Measurements from ENCODE around the gene SYNE4. TPM values are rescaled to one million over a fixed set of nuclear protein-coding genes. Genes with fewer than 3 reads are reported as not detected.
A peak's percentile ranks its signal among the peaks of the same experiment; 100 is the strongest.

The SYNE4 gene
- total RNA-seq, 1 donor = not detected

DNA sequence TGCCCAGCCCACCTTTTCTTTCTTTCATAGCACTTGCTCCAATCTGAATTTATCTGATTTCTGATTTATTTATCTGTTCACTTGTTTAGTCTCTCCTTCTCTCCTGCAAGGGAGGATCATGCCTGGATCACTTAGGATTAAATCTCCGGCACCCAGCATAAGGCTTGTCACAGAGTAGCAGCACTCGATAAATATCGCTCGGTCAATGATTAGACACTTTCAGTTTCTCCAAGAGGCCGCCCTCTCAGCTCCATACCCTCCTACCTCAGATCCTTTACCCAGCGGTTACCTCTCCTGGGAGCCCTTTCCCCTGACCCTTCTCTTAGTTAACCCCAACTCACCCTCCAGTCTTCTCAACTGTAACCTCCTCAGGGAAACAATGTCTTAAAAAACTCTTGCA, 22.7 kb upstream of the SYNE4 start:
- no peak for DNase-seq (ENCODE audit: low read depth)
- no peak overlapping the region for H3K4me3 ChIP-seq (ENCODE audit: low read depth, low read length)
- TF ChIP-seq, protein P1, sequence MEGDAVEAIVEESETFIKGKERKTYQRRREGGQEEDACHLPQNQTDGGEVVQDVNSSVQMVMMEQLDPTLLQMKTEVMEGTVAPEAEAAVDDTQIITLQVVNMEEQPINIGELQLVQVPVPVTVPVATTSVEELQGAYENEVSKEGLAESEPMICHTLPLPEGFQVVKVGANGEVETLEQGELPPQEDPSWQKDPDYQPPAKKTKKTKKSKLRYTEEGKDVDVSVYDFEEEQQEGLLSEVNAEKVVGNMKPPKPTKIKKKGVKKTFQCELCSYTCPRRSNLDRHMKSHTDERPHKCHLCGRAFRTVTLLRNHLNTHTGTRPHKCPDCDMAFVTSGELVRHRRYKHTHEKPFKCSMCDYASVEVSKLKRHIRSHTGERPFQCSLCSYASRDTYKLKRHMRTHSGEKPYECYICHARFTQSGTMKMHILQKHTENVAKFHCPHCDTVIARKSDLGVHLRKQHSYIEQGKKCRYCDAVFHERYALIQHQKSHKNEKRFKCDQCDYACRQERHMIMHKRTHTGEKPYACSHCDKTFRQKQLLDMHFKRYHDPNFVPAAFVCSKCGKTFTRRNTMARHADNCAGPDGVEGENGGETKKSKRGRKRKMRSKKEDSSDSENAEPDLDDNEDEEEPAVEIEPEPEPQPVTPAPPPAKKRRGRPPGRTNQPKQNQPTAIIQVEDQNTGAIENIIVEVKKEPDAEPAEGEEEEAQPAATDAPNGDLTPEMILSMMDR (IDR thresholded peaks at IDR 0.05; ENCODE audit: insufficient read depth, low read length) = no peak

DNA sequence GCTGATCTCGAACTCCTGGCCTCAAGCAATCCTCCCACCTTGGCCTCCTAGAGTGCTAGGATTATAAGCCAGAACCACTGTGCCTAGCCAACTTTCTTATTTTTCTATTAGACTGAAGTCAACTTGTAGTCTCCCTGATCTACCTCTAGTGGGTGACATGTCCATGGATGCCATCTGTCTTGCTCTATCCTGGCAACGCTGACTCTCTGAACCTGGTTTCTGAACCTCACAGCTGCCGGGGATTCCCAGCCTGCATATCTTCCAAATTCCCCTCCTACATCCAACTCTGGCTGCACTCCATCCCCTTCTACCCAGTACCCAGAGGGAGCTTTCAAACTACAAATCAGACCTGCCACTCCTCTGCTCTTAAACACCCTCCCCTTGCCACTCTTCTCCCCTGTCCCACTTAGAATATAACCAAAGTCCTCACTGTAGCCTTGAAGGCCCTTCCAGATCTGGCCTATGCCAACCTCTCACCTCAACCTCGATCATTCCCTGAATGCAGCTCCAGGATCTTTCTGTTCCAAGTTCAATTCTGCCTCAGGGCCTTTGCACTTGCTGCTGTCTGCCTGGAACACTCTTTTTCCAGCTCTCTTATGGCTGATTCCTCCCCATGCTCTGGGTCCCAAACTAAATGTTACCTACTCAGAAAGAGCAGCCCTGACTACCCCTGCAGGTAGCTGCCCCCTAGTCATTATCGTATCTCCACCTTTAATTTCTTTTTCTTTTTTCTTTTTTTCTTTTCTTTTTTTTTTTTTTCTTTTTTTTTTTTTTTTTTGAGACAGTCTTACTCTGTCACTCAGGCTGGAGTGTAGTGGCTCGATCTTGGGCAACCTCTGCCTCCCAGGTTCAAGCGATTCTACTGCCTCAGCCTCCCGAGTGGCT, 21.9 kb upstream of the SYNE4 start:
- no peak overlapping the region for H3K4me3 ChIP-seq (ENCODE audit: low read depth, low read length)
- peak; percentile 37 for DNase-seq (ENCODE audit: low read depth)
- TF ChIP-seq, protein P1 (IDR thresholded peaks at IDR 0.05; ENCODE audit: insufficient read depth, low read length) = no peak

DNA sequence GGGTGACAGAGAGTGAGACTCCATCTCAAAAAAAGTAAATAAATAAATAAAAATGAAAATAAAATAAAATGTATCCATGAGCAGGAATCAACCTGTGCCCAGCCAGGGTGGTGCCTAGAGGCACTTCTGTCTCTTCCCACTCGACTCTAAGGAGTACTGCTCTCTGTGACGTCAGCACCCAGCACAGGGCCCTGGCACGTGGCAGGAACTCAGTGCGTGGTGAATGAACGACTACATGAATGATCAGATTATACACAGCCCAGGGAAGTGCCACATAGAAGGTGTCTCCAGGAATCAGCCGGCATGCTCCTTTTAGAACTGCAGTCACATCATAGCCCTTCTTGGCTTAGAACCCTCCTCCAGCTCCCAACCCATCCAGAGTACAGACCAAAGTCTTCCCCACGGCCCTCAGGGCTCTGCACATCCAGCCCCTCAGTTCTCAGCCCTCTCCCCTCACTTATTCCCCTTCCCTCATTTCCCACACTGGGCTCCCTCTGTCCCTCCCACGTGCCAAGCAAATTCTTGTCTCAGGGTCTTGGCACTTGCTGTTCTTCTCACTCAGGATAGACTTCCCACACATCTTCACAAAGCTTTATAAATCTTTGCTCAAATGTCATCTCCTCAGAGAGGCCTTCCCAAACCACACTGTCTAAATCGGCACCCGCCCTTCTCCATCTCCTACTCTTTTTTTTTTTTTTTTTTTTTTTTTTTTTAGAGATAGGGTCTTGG, 19.9 kb upstream of the SYNE4 start:
- DNase-seq (ENCODE audit: low read depth) = no peak
- TF ChIP-seq, protein P1 (IDR thresholded peaks at IDR 0.05; ENCODE audit: insufficient read depth, low read length) = no peak
- H3K4me3 ChIP-seq (ENCODE audit: low read depth, low read length) = no peak overlapping the region

DNA sequence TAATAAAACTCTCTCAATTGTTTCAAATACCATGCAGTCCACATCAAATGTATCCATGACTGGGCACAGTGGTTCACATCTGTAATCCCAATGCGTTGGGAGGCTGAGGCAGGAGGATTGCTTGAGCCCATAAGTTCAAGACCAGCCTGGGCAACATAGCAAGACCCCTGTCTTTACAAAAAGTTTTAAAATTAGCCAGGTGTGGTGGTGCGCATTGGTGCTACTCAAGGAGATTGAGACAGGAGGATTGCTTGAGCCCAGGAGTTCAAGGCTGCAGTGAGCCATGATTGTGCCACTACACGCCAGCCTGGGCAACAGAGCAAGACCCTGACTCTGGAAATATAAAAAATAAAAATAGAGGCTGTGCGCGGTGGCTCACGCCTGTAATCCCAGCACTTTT, 19.1 kb upstream of the SYNE4 start:
- TF ChIP-seq, protein P1 (IDR thresholded peaks at IDR 0.05; ENCODE audit: insufficient read depth, low read length) = no peak
- DNase-seq (ENCODE audit: low read depth) = no peak
- H3K4me3 ChIP-seq (ENCODE audit: low read depth, low read length) = no peak overlapping the region

DNA sequence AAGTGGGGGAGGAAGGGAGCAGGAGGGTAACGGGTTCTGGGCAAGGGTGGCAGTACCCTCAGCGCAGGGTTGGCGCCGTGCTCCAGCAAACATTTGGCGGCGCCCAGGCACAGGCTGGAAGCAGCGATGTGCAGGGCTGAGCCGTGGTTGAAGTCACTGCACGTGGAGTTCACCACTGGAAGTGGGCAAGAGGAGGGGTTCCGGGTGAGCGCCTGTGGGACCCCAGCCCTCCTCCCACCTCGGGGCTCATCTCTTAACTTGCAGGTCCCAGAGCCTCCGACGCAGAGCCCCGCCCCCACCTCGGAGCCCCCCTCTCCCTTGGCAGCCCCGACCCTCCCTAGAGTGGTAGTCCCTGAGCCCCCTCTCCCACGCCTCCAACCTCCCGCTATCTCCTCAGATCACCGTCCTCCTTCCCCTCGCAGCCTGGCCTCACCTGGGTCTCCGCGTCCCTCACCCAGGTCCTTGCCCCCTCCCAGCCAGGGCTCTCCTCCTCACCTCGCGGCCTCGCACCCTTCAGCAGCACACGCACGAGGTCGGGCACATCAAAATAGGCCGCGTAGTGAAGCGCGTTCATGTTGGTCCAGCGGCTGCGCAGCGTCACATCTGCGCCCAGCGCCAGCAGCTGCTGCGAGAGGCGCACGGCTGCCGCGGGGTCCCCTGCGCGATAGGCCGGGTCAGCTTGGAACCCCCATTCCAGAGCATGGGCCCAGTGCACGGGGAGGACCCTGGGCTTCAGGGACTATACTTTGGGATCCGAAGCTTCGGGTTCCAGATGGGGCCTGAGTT, 17.7 kb upstream of the SYNE4 start:
- H3K4me3 ChIP-seq (ENCODE audit: low read depth, low read length) = no peak overlapping the region
- TF ChIP-seq, protein P1 (IDR thresholded peaks at IDR 0.05; ENCODE audit: insufficient read depth, low read length) = no peak
- DNase-seq (ENCODE audit: low read depth) = no peak

DNA sequence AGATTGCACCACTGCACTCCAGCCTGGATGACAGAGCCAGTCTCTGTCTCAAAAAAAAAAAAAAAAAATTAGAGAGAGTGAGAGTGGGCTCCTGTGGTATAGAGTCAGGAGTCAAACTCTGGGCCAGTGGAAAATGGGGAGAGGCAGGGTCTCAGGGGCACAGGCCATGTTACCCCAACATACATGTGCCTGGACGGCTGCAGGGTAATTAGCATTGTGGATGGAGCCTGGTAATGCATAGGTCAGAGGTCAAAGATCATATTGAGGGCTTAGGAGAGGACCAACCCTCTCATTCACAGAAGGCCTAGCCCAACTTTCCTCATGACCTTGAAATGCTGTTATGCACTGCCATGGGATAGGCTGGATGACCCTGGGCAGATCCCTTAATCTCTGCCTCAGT, 16.9 kb upstream of the SYNE4 start:
- TF ChIP-seq, protein P1 (IDR thresholded peaks at IDR 0.05; ENCODE audit: insufficient read depth, low read length) = no peak
- H3K4me3 ChIP-seq (ENCODE audit: low read depth, low read length) = no peak overlapping the region
- no peak for DNase-seq (ENCODE audit: low read depth)
